Sigmoid colon (tissue), 4 donors: Measurements from ENCODE around the gene ABCG5.

Experiments
- EP300 ChIP-seq, 4 donors: sonication (generic); formaldehyde crosslinking; IDR thresholded peaks; one replicate each; pipeline ENCODE4 v1.6.1; 2017; ENCODE audit warnings: antibody characterized with exemption in 4 of 4
- POLR2A ChIP-seq, 2 donors: fragments of 450-650 bp; IDR thresholded peaks; one replicate each; pipeline ENCODE4 v1.6.1; 2016; ENCODE audit warnings: antibody characterized with exemption in 2 of 2, mild to moderate bottlenecking in 2 of 2, moderate library complexity in 2 of 2
- TF ChIP-seq, protein P1 (sequence below), 4 experiments: fragments of 450-650 bp in 3 of 4; fragments of 200-600 bp in 1 of 4; IDR thresholded peaks; one replicate each; pipeline ENCODE4 v1.5.1; 2016 to 2019; ENCODE audit warnings: antibody characterized with exemption in 4 of 4, mild to moderate bottlenecking in 3 of 4, moderate library complexity in 2 of 4

DNA sequence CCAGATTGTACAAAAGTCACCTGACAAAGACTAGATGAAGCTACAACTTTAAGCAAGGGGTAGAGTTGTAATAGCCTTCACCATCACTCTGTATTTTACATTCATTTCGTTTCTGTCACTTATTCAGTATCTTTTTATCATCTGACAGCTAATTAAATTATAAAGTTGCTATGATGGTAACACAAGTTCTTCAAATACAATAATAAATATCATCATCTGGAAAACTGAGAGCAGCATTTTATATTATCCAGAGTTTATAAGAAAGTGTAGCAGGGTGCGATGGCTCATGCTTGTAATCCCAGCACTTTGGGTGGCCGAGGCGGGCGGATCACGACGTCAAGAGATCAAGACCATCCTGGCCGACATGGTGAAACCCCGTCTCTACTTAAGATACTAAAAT lies 43.7 kb downstream of the ABCG5 start:
- no peak for TF ChIP-seq POLR2A (IDR thresholded peaks at IDR 0.05)
- TF ChIP-seq, protein P1, sequence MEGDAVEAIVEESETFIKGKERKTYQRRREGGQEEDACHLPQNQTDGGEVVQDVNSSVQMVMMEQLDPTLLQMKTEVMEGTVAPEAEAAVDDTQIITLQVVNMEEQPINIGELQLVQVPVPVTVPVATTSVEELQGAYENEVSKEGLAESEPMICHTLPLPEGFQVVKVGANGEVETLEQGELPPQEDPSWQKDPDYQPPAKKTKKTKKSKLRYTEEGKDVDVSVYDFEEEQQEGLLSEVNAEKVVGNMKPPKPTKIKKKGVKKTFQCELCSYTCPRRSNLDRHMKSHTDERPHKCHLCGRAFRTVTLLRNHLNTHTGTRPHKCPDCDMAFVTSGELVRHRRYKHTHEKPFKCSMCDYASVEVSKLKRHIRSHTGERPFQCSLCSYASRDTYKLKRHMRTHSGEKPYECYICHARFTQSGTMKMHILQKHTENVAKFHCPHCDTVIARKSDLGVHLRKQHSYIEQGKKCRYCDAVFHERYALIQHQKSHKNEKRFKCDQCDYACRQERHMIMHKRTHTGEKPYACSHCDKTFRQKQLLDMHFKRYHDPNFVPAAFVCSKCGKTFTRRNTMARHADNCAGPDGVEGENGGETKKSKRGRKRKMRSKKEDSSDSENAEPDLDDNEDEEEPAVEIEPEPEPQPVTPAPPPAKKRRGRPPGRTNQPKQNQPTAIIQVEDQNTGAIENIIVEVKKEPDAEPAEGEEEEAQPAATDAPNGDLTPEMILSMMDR (IDR thresholded peaks at IDR 0.05) = no peak
- no peak for TF ChIP-seq EP300 (IDR thresholded peaks at IDR 0.05)
